Testis (tissue), 3 donors: ENCODE results near the gene C1QTNF5. TPM values are rescaled to one million over a fixed set of nuclear protein-coding genes. Genes with fewer than 3 reads are reported as not detected.

ENCODE experiments used
- DNase-seq: peaks from one replicate; pipeline ENCODE4 v3.0.0-alpha.2; 2019
- H3K27ac ChIP-seq, 2 donors: fragments of 200-600 bp; sonication (generic); one replicate each; pipeline ENCODE4 v1.5.1; 2019
- H3K27me3 ChIP-seq: fragments of 200-600 bp; sonication (generic); one replicate; pipeline ENCODE4 v1.5.1; 2019
- H3K36me3 ChIP-seq: fragments of 200-600 bp; sonication (generic); one replicate; pipeline ENCODE4 v1.5.1; 2017; ENCODE audit warnings: low read depth; ENCODE audit errors: missing control alignments
- H3K4me1 ChIP-seq: fragments of 200-600 bp; sonication (generic); one replicate; pipeline ENCODE4 v1.5.1; 2019
- H3K4me3 ChIP-seq, 2 donors: fragments of 200-600 bp; sonication (generic); one replicate each; pipeline ENCODE4 v1.5.1; 2017 to 2019
- H3K9me3 ChIP-seq: fragments of 200-600 bp; sonication (generic); one replicate; pipeline ENCODE4 v1.5.1; 2017
- CTCF ChIP-seq, 3 experiments: fragments of 450-650 bp in 2 of 3; fragments of 200-600 bp in 1 of 3; sonication (generic) in 1 of 3; IDR thresholded peaks; one replicate each; pipeline ENCODE4 v1.5.1; 2016 to 2019; ENCODE audit warnings: antibody characterized with exemption in 3 of 3, mild to moderate bottlenecking in 2 of 3, moderate library complexity in 1 of 3
- POLR2A ChIP-seq: fragments of 450-650 bp; IDR thresholded peaks from one replicate; pipeline ENCODE4 v1.6.1; 2017; ENCODE audit warnings: antibody characterized with exemption, mild to moderate bottlenecking, moderate library complexity
- WGBS, 2 donors: methylation state at CpG; one replicate each; pipeline ENCODE4 v1.1.5; 2018; 5-methylcytosine and 5-hydroxymethylcytosine counted together
- intact Hi-C: fragments of 100-400 bp; cut with DNase I; formaldehyde crosslinking; loops from one replicate; pipeline ENCODE4 v1.15.1; 2023; ENCODE audit warnings: low total_unique reads
- polyA plus RNA-seq: library from polyadenylated mRNA; stranded (reverse); fragments of 350-450 nt; fragmentation: Illumina TruSeq; extraction: RNeasy Lipid Tissue Mini Kit (QIAGEN cat#74804); gene quantifications from one replicate; pipeline ENCODE4 v1.2.3, GENCODE V29; 2014; ENCODE audit warnings: low read depth, low replicate concordance; ENCODE audit not compliant: insufficient read depth
- total RNA-seq, 2 donors: library from RNA; depleted of rRNA; stranded (reverse); fragments of >200 nt; gene quantifications; one replicate each; pipeline ENCODE4 v1.2.3, GENCODE V29; 2016

Gene C1QTNF5
- total and polyA plus RNA-seq, 3 donors from 2014 or later: 4.7 to 12.6 (median 5.3) TPM

DNA sequence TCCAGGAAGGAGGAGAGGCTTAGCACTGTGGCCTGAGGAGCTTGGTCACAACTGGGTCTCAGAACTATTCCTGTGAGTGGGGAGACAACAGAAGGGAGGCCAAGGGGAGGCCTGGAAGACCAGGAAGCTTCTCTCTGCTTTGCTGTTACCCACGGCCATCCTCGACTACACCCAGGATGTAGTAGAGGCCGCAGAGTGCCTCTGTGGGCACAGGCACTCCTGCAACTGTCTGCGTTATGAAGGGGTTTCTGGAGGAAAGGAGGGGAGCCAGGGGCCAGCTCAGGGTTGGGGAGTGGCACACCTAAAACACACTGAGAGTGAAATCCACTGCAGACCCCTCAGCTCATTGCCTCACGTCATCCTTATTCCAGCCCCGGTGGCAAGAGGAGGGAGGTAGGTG lies 9.6 kb upstream of the C1QTNF5 start:
- intact Hi-C loops: loop anchor here (10.0 kb wide), 1 partner anchor 124 kb away; no protein-coding TSS in a partner anchor

GRCh38 chr11:119347940-119348605 lies 7.4 kb upstream of the C1QTNF5 start:
- H3K4me3 ChIP-seq: no peak overlapping the region
- intact Hi-C loops: no loop called here
- TF ChIP-seq POLR2A (no peak), CTCF (IDR thresholded peaks at IDR 0.05) (no peak)
- no peak for DNase-seq
- no peak overlapping the region for H3K27ac ChIP-seq
- H3K36me3 ChIP-seq: no peaks in the 10 kb centered on the region
- 85 to 87% methylated on average over 15 to 16 of the region's 16 CpGs for WGBS, 2 donors
- H3K9me3 ChIP-seq: no peaks in the 10 kb centered on the region
- H3K4me1 ChIP-seq: peaks cover 11% of the 10 kb centered on the region
- no peaks in the 10 kb centered on the region for H3K27me3 ChIP-seq

More for the DNA sequence above, 9.6 kb upstream of the C1QTNF5 start:
- DNase-seq: no peak
- Histone ChIP-seq H3K9me3 (no peaks in the 10 kb centered on the region), H3K4me3 (no peak overlapping the region), H3K4me1 (peaks cover 15% of the 10 kb centered on the region), H3K27me3 (no peaks in the 10 kb centered on the region), H3K36me3 (no peaks in the 10 kb centered on the region), H3K27ac (no peak overlapping the region)
- TF ChIP-seq CTCF (IDR thresholded peaks at IDR 0.05): no peak
- TF ChIP-seq POLR2A: no peak
- 83 to 86% methylated on average over 6 of the region's 6 CpGs for WGBS, 2 donors

DNA sequence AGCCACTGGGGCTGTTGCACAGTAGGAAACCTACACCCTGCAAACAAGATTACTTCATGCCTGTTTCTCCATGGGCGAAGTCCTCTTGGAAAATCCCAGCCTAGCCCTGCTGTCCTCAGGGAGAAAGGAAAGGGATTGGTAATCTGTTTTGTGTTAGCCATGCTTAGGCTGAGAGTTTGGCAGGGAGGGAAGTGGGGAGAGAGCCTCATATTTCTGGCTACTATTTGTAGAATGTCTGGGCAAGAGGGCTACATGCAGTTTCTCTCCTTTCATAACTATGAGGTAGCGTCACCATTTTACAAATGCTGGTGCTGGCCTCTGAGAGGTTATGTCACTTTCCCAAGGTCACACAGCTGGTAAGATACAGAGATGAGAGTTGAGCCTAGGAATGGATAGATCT lies 6.6 kb upstream of the C1QTNF5 start:
- Histone ChIP-seq H3K36me3 (no peaks in the 10 kb centered on the region), H3K27me3 (no peaks in the 10 kb centered on the region), H3K9me3 (no peaks in the 10 kb centered on the region), H3K4me3 (no peak overlapping the region), H3K4me1 (peaks cover 3% of the 10 kb centered on the region), H3K27ac (no peak overlapping the region)
- DNase-seq: no peak
- no peak for TF ChIP-seq CTCF (IDR thresholded peaks at IDR 0.05)
- no peak for TF ChIP-seq POLR2A
- intact Hi-C loops: no loop called here
- WGBS, 2 donors: 71 to 79% methylated on average over 2 of the region's 2 CpGs

DNA sequence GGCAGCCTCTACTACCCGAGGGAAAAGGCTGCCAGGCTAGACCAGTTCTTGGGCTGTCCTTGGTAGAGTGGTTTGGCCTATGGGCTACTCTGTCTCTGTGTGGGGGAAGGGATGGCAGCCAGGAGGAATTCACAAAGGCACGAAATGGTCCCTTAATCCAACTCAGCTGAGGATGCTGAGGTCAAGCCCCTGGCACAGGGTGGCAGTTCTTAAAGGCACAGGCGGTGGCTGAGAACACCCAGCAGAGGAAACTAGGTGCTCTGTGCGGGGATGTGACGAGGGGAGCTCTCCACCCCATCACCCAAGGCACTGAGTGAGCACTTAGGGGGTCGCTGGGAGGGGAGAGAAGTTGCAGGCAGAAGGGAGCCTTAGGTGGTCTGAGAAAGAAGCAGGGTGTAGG lies 5.9 kb upstream of the C1QTNF5 start, which contains the start of gene MFRP:
MFRP (minus strand) TSS at position 101 of the 400 bp plus-strand sequence. CDS start 192 bp downstream, outside the sequence.
- intact Hi-C loops: no loop called here
- TF ChIP-seq POLR2A: no peak
- TF ChIP-seq CTCF (IDR thresholded peaks at IDR 0.05): no peak
- no peak for DNase-seq
- Histone ChIP-seq H3K27me3 (no peaks in the 10 kb centered on the region), H3K4me1 (no peaks in the 10 kb centered on the region), H3K4me3 (no peak within 1 kb of the TSS), H3K9me3 (no peaks in the 10 kb centered on the region), H3K27ac (no peak within 1 kb of the TSS), H3K36me3 (no peaks in the 10 kb centered on the region)
- 58 to 62% methylated on average over 6 of the region's 6 CpGs for WGBS, 2 donors

- H3K27me3 ChIP-seq: no peaks in the 10 kb centered on the region
- no peaks in the 10 kb centered on the region for H3K9me3 ChIP-seq
- no peaks in the 10 kb centered on the region for H3K36me3 ChIP-seq
- H3K4me1 ChIP-seq: peaks cover 6% of the 10 kb centered on the region
- intact Hi-C loops: no loop called here
- TF ChIP-seq CTCF (IDR thresholded peaks at IDR 0.05) (no peak), POLR2A (no peak)
- no peak overlapping the region for H3K27ac ChIP-seq
- H3K4me3 ChIP-seq: no peak overlapping the region
- 78 to 80% methylated on average over 8 to 12 of the region's 12 CpGs for WGBS, 2 donors
- DNase-seq: no peak
Observed at GRCh38 chr11:119345685-119346084, 5.0 kb upstream of the C1QTNF5 start.
